NCI-H526 (cell line): Measurements from ENCODE around the gene FGA.

Experiments used
- DNase-seq, 2 experiments: peaks; one replicate each; lab custom pipeline; 2025; lab: John Stamatoyannopoulos, UW

The FGA gene

DNA sequence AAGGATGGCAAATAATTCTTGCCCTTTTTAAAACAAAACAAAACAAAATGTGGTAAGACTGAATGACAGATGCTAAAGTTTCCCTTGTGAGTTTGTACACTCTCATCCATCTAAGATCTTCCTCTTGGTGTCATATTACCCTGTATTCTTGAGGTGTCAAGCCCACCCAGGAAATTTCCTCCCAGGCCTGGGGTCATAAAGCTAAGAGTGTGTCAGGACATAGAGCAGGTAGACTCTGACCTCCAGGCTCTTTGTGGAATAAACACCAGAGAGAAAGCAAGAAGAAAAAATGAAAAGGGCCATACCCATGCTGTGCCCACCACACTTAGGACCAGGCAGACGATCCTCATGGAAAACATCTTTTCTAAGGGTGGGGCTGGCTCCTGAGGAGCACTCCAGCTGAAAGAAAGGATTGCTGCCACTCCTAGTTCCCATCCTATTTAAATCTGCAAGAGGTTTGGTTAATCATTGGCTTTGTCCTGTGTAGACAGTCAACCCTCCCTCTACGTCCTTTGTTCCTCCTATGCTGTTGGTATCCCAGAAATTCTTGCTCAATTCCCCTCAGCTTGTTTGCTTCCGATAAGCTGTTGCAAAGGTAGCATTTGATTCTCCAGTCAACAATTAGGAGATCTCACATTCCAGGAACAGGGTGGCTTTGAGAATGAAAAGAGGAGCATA lies at the start of gene FGA:
FGA (minus strand) TSS at position 414 of the 678 bp plus-strand sequence; CDS start at position 359, 55 bp downstream.
- DNase-seq, result no peak

DNA sequence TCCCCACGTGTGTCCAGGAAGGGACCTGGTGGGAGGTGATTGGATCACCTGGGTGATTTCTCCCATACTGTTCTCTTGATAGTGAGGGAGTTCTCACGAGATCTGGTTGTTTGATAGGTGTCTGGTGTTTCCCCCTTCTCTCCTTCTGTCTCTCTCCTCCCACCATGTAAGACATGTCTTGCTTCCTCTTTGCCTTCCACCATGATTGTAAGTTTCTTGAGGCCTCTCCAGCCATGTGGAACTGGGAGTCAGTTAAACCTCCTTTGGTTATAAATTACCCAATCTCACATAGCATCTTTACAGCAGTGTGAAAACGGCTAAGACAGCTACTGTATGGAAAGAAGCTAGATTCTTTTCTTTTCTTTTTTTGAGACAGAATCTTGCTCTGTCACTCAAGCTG lies 43.5 kb upstream of the FGA start:
- no peak for DNase-seq

DNA sequence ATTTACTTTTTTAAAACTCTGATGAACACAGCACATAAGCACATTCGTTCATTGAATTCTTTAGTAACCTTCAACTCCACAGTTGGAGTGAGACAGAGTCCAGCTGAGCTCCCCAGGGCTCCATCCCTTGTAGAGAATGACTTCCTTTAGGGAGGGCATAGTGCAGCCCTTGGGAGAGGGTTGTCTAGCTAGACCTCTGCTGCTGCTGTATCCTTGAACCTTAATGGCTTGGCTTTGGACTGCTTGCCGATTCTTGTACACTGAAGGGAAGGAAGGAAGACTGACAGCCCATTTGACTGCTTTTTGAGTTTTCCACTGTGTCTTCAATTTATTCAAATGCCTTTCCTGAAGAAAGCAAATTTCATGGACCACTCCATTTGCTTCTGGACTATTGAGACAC lies 41.3 kb upstream of the FGA start:
- no peak for DNase-seq

DNA sequence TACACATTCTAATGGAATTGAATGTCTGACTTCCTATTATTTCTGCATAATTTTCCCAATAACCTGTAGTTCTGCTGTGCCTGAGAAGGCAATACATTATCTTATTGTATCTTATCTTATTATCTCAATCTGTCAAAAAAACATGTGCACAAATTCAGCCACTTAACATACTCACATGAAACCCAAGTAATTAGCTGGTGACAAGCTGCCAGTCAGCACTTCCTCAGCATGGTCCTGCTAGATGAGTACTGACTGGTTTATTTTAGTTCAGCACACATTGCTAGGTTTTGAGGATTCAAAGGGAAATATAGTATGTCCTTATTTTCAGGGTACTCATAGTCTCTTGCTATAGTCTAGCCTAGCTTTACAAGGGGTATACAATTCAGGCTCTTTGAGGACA lies 39.8 kb upstream of the FGA start:
- no peak for DNase-seq

DNA sequence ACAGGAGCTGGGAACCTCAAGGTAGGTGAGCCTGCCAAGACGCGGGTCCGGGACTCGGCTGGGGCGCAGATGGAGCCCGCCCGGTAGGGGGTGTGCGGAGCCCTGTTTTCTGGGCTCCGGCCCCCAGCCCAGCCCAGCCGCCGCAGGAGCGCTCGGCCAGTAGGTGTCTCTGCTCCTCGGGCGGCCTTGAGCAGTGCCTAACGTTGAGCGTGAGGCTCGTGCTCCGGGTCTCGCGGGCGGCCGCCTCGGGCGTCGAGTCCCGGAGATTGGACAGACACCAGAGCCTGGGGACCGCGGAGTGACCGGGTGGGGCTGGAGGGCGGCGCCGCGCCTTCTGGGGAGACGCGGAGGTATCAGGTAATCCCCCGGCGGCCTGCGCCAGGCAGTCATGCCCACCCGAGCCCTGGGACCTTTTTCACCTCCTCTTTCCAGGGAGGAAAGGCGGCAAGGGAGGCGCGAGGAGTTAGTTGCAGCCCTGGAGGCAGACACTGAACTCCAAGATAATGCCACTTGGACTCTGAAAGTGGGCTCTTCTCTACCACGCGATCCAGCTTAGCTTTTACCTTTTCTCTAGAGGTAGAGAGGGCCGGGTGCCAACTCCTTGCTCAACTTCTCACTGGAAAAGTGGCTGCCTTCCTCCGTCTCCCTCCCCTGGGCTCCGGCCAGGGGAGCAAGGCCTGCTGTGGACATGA lies 36.4 kb upstream of the FGA start:
- peak; percentile 46 to 88 for DNase-seq

DNA sequence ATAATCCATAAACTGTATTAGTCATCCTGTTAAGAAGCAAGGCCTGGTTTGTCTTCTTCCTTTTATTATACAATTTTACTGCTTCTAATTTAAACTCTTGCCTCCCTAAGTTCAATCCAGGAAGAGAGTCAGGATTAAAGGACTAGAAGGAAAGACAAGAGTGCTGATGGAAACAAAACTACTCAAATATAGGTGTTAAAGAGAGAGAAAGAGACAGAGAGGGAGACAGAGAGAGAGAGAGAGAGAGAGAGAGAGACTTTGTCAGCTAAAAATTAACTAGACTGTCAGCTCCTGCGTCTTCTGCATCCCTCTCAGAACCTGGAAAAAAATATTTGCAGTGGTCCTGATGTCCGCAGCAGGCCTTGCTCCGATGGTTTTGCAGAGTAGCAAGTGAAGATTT lies 35.4 kb upstream of the FGA start:
- no peak for DNase-seq

DNA sequence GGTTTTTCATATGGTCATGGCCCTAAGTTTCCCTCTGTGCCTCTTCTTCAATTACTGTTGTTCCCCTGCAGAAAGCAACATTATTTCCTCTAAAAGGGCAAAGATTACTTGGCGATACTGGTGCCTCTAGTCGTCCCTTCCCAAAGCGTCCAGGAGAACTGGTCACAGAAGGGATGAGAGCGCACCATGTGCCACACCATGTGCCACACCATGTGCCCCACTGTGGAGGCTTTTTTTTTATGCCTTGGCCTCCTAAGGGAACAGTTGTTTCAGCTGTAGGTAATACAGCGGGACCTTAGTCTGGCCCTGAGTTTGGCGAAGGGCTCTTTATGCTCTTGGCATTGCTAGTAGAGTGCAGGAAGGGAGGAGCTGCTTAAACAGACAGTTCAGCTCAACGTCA lies 33.5 kb upstream of the FGA start:
- no peak for DNase-seq

DNA sequence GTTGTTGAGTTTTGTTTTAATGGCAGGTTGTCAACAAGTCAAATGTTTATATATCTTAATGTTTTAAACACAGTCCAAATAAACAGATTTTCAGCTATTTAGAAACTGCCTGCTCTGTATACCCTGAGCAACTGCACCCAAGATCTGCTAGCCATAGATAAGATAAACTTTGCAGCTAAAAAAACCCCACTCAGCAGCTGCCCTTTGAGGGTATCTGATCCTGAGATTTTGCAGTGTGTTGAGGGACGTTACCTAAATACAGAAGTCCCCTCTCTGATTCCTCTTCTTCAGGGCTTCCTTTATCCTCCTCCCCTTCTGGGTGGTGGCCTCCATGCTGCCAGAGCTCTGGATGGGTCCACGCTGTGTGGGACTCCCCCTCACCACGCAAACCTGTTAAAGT lies 32.9 kb upstream of the FGA start:
- DNase-seq, result no peak

DNA sequence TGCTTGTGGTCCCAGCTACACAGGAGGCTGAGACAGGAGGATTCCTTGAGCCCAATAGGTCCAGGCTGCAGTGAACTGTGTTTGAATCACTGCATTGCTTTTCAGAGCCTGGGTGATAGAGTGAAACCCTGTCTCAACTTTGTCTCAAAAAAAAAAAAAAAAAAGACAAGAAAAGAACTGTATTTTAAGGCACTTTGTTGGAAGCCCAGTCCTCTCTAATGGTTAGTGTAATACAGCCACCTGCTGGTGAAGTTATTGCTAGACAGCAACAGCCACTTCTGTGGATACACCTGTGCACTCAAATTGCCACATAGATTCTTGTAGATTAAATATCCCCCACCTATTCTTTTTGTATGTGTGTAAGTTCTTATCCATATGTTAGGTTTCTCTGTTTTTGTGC lies 32.1 kb upstream of the FGA start:
- DNase-seq, result peak in 1 of 2 experiments; percentile 67

DNA sequence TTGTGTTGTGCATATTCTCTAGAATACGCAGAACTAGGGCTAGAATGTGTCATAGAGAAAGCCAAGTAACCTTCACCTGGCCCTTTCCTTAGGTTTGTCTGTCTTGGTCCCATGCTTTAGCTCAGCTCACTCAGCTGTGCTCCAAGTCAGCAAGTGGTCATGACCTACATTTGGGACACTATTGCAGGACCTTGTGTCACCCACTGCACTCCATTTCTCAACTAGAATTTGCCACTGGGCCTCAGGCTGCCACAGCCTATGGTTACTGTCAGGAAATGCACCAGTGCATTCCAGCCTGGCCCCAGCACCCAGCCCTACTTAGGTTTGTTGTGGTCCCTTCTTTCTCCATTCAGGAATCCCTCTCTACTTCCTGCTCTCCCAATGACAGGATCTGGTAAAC lies 29.6 kb upstream of the FGA start:
- DNase-seq, result no peak

DNA sequence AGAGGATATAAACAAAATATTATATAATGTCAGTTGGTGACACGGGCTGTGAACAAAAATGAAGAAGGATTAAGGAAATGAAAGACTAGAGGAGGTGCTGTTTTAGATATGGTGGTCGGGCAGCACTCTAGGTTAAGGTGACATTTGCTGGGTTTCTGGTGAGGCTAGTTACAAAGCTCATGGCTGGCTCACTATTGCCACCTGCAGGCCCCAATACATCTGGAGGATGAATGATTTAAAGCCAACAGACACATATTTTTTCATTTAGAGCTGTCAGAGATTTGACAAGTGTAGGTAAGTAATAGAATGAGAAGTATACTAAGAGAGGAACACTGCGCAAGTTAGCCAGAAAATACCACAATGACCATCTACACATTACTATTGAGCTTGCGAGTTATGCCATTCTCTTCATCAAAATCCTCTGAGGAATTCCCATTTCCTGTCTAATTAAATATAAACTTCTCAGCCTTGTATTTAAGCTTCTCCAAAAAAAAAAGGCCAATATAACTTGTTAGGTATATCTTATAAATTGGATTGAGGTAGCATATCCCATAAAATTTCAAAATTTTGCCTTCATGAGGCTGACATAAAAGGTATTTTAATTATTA lies 28.3 kb upstream of the FGA start:
- DNase-seq, result peak; percentile 43 to 79

DNA sequence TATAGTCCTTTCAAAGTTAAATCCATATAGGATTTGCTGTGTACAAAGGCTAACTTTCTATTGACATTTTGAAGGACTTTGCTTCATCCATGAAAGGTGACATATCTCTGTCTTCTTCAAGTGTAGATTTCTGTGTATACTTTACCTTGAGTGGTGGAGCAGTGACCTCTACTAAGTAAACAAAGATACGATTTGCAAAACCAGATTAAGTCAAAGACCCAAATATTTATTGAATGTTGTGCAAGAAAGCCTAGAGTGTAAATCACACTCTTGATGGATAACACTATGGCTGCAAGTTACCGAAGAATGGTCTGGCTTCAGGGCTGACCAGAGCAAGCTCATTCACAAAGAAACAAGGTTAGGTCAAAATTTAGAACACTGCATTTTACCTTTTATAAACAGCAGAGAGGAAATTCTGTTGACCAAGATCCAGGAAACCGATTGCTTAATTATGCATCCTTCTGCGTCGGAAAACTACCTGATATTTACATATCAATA lies 27.3 kb upstream of the FGA start:
- DNase-seq, result no peak

DNA sequence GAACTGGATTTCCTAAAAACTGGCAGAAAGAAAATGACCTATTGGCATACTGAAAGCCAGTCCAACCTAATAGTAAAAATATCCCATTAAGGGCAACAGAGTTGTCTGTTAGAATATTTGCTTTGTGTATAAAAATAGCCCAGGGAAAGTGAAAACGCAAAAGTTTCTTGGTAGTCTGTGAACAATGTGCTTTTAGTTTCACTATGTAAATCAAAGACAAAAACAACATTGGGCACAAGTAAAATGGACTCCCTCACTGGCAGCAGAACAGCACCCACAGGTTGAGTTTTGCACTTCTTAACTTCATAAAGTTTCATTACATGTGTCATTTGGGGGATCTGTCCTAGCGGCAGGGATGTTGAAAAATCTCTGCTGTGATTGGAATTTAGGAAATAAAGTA lies 26.2 kb upstream of the FGA start:
- no peak for DNase-seq

DNA sequence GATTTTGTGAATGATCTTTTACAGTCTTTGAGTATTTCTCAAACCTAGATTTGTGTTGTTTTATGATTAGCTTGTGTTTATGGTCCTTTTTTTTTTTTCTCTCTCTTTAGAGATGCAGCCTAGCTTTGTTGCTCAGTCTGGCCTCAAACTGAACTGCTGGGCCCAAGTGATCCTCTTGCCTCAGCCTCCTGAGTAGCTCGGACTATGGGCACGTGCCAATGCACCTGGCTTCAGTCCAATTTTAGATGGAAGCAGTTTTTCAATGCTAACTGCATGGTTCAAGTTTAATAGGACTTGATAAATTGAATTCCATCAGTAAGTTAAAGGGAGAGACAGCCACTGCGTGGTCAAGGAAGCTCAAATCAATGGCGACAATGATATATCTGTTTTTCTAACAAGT lies 25.7 kb upstream of the FGA start:
- no peak for DNase-seq

DNA sequence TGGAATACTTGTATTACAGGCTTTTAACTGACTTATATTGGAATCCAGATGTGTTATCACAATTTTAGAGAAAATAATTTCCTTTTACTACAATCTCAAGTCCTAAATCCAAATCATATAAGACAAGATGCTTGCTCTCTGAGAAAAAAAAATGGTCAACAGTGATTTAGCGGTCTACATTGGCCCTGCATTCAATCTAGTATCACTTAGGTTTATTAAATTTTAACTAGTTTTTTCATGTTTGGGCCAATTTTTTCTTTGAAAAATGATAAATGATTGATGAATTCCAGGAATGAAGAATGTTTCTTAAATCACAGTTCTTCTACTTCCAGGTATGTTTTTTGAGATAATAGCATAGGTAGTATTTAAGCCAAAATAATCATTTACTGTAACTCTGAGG lies 24.7 kb upstream of the FGA start:
- DNase-seq, result no peak

DNA sequence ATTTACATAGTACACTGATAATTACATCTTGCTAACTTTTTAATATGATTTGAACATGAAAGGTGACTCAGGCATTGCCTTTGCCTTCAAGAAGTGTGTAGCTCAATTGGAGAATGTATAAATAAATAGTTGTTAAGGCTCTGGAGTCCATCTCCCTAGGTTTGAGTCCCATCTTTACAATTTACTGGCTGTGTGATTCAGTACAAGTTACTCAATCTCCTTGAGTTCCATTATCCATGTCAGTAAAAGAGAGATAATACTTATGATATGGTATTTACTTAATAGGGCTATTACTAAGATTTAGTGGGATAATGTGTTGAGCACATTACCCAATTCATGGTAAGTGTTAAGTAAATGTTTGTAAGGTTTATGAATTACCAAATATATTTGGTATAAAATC lies 23.8 kb upstream of the FGA start:
- DNase-seq, result no peak

DNA sequence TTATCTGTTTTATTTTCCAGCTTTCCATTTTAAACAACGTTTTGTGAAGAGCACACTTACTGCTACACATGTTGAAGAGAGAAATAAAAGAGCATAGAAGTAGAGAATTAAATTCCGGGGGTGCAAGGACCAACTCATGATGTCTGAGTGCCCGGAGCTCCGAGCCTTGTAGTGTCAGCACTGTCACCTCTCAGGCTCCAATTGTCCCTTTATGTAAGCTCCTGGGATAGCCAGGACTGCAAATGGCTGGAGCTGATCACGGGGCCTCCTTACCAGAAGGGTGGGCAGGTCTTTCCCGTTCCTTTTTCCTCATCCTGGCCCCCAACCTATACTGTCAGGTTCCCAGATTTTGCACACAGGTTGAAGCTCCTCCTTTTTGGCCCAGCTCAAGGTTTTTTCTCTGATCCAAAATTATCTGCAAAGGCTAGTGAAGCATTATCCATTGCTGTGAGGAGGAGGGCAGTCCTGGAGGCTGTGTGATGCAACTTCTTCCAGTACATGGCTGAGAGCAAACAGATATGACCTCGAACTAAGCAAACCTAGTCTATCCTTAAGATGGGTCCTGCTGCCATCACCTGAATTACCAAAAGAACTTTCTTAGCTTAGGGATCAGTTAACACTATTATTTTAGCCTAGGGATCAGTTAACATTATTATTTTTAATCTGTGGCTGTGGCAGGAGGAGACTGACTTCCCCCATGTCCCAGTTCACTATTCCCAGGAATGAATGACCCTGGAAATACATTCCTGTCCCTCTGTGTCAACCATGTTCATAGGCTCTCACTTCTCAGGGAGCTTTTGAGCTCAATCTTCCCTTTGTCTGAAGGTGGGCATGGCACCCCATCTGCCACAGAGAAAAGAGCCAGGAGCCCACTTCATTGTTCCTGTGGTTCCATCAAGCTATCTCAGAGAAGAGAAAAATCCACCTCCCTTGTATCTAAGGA lies 22.2 kb upstream of the FGA start, which contains the start of gene FGG:
FGG (minus strand) TSS at position 185 of the 943 bp plus-strand sequence; CDS start at position 138, 47 bp downstream.
- no peak for DNase-seq

DNA sequence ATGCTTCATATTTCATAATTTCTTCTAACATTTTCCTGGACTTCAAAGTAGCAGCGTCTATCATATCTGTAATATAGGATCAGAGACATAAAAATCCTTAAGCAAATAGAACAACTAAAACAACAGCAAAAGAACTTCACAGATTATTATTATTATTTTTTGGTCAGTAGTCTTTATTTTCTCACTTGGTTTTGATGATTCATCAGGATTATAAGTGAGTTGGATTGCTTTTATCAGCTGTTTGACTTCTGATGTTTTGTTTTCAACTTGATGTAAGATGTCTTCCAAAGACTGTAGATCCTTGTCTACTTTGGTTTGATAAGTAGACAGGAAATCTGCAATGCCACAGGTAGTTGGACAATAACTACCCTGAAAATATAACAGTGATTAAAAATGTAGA lies 21.3 kb upstream of the FGA start:
- no peak for DNase-seq

DNA sequence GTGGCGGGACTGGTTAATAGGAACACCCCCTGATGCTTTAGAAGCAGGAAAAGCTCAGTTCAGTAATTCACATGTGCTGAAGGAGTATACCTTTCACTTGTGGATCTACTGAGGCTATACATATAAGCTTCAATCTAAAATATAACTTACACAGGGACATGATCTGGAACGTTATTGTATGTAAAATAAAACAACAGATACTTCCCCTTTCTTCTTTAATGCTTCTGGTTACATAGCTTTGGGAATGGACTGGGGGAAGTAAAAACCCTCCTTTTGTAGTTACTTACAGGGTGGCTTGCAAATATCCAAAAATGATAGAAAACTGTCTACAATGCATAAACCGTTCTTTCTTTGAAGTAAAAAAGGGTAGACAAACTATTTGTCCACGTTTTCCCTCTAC lies 20.0 kb upstream of the FGA start:
- no peak for DNase-seq

DNA sequence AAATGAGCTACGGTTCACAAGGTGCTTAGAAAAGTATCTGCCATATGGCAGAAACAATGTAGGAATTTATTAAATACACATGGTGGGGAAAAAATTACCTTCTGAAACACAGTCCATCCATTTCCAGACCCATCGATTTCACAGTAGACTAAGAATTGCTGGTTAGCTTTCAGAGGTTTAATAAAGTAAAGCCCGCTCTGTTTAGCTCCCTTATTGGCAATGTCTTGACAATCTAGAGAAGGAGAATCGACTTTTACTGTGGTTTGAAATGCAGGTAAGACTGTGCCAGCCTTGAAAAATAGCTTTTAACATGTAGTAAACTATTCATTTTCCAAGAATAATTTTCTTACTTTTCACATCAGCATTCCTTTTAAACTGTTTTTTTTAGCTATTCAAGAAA lies 19.0 kb upstream of the FGA start:
- no peak for DNase-seq

DNA sequence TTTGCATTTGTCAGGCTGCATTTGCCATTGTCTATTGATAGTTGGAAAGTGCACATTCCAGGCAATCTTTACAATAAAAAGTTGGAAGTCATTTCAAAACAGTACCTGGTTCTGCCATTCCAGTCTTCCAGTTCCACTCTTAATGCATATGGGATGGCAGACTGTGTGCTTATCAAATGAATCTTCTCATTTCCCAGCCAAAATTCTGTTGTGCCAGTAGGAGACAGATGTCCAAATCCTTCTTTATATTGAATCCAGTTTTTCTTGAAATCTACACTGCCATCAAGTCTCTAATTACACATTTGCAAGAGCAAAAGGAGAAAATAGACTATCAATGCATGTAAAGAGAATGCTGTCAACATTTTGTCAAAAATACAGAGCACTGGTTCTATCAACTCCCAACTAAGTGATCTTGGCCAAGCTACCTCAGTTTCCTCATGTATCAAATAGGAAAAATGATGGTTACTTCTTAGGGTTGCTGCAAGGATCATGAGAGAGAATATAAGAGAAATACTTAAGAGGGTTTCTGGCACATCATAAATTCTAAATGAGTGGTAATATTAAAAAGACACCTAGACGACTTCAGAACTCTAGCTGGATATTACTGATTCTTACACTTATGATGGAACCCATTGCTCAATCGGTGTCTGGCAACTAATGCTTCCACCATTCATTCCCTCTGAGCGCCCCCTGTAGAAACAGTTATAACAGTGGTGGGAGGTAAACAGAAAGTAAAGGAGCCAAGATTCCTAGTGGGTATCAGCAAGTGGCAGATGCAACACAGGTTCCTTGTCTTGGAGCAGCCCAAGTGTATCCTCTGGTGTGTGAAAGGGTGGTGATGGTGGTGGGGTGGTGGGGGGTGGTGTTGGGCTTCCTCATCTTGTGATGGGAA lies 18.1 kb upstream of the FGA start:
- DNase-seq, result no peak
